Stimulated activated CD4-positive, alpha-beta T cell treated with anti-CD3 and anti-CD28 coated beads, TNF-alpha, amount 100 ng/mL, for 48 hours (primary cell): Measurements from ENCODE around the gene FHAD1.
"Not testable (repeated sequence)": the region's sequence is repeated elsewhere in the genome, so short reads cannot be mapped to it uniquely, and the experiment has no call there.

ENCODE experiments used
- DNase-seq, 3 donors: peaks; one replicate each; pipeline ENCODE4 v3.0.0-alpha.2; 2020; ENCODE audit warnings: low read depth in 3 of 3

Gene FHAD1

GRCh38 chr1:15368888-15369287, 121.9 kb downstream of the FHAD1 start:
- no peak for DNase-seq

GRCh38 chr1:15370268-15370667, 123.2 kb downstream of the FHAD1 start:
- no peak for DNase-seq

DNA sequence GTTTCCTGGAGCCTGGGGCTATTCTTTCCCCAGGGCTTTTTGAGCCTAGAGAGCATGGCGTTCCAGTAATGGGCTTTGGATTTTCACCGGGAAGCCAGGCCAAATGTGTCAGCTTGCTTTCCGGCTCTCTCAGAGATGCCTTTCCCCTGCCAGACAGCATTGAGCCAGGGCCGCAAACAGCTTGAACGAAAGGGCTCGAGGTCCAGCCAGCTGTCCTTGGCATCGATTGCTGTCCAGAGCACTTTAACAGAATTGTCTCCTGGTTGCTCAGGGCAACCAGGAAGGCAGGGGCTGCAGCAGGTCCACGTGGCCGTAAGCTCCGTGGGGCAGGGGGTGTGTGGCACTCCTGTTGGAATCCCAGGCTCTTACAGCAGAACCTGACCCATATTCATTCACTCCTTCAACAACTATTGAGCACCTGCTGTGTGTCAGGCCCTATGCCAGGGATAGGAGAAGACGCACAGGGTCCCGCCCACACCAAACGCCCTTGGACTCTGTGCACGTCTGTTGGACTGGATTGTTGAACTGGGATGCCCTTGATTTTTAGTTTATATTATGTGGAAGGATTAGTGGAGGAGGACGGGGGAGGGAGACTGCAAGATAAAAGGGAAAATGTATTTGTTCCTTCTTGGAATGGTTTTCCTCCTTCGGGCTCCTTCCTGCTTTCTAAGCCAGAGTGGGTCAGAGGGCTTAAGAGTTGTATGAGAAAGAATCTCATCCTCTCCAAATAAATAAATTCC, 123.9 kb downstream of the FHAD1 start:
- no peak for DNase-seq

- DNase-seq = no peak
These were observed 124.9 kb downstream of the FHAD1 start for GRCh38 chr1:15371610-15372545.

GRCh38 chr1:15378729-15379128, 131.7 kb downstream of the FHAD1 start:
- DNase-seq = no peak

DNA sequence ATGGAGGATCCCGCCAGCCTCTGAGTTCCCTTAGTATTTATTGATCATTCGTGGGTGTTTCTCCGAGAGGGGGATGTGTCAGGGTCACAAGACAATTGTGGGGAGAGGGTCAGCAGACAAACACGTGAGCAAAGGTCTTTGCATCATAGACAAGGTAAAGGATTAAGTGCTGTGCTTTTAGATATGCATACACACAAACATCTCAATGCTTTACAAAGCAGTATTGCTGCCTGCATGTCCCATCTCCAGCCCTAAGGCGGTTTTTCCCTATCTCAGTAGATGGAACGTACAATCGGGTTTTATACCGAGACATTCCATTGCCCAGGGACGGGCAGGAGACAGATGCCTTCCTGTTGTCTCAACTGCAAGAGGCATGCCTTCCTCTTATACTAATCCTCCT, 132.1 kb downstream of the FHAD1 start:
- DNase-seq = not testable (repeated sequence)

- no peak for DNase-seq
These were observed 133.8 kb downstream of the FHAD1 start for GRCh38 chr1:15380601-15381508.

DNA sequence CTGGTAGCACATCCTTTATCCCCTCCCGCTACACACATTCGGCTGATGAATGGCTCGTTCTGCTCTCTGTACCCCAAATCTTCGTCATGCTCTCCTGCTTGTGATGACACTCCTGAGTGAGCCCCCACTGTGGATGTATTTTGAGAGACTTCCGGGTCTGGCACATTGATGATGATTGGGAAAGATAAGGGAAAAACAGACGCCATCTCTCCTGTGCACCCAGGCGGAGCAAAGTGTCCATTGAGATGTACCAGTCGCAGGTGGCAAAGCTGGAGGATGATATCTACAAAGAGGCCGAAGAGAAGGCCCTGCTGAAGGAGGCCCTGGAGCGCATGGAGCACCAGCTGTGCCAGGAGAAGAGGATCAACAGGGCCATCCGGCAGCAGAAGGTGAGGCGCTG, 134.8 kb downstream of the FHAD1 start:
- DNase-seq = no peak

DNA sequence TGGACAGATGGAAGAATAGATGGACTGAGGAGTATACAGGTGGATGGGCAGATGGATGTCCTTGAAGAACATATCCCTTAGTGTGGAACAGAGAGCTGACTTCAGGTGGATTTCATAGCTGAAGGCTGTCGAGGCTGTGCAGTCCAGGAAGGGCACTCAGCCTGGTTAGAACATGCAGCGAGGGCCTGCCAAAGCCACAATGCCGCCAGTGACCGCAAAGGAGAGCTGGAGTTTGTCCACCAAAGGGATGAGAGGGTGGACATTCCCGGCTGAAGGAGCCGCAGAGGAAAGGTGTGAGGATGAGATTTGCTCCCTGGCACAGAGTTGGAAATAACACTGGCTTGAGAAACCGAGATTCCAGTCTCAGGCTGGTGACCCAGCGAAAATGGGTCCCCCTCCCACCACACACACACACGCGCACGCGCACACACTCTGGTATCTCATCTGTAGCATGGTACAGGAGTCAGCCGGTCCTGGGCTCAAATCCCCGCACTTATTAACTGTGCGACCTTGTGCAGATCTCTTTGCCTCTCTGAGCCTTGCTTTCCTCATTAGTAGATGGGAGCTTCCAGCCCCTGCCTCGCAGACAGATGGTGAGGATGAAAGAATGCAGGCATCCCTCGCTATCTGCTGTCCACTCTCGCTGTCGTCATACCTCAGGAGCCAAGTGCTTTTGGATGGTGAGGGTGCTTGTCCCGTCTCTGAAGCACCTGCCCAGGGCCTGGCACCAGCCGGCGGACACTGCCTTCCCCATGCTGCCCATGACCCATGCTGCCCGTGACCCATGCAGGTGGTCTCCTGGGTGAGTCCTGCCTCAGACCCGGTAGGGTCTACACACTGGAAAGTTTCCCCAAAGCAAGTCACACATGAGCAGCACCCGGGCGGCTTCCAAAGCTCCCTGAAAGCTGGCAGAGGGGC, 135.8 kb downstream of the FHAD1 start:
- DNase-seq = no peak

- DNase-seq = no peak
These were observed 136.8 kb downstream of the FHAD1 start for GRCh38 chr1:15383810-15384209.

GRCh38 chr1:15384301-15384901, 137.4 kb downstream of the FHAD1 start:
- DNase-seq = no peak

DNA sequence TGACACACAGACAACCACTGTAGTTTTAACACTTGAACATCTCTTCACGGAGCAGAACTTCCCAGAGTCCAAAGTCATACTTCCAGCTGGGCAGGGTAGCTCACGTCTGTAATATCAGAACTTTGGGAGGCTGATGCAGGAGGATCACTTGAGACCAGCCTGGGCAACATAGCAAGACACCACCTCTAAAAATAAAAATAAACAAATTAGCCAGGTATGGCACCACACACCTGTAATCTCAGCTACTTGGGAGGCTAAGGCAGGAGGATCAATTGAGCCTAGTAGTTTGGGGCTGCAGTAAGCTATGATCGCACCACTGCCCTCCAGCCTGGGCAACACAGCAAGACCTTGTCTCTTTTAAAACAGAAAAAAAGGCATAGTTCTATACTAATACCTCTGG, 138.4 kb downstream of the FHAD1 start:
- DNase-seq = no peak

DNA sequence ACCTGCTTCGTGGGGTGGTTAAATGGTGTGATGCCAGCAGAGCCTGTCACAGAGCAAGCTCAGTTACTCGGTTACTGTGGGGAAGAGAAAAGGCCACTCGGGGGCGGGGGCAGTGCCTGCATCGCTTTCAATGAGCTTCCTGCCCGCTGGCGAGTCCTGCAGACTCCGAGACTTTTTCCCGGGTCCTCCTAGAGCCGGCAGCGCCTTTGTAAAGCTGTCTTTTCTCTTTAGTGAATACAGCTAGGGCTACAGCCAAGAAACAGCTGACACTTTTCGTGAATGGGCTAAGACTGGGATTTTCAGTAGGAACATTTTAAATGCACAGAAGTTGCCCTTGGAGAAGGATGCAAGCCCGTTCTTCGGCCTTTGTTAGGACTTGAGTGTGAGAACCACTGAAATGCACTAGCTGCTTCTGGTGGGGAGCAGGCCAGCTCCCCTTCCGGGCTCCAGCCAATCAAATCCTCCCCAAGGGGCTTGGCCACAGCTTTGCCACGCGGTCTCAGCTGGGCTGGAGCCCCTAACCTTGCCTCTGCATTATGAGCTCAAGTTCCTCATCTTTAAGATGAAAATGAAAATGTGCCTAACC, 139.2 kb downstream of the FHAD1 start:
- no peak for DNase-seq

- no peak for DNase-seq
These were observed 141.3 kb downstream of the FHAD1 start for GRCh38 chr1:15388201-15388880.

DNA sequence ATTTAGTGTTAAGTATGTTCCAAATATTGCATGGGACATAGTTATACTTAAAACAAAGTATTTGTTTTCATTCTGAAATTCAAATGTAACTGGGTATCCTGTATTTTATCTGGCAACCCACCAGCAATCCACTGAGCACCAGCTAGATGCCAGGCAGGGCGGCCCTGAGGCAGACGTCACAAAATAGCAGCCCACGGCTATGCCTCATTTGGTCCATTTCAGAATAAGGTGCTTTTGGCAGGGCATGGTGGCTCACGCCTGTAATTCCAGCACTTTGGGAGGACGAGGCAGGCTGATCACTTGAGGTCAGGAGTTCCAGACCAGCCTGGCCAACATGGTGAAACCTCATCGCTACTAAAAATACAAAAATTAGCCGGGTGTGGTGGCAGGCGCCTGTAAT, 142.8 kb downstream of the FHAD1 start:
- DNase-seq = not testable (repeated sequence)

DNA sequence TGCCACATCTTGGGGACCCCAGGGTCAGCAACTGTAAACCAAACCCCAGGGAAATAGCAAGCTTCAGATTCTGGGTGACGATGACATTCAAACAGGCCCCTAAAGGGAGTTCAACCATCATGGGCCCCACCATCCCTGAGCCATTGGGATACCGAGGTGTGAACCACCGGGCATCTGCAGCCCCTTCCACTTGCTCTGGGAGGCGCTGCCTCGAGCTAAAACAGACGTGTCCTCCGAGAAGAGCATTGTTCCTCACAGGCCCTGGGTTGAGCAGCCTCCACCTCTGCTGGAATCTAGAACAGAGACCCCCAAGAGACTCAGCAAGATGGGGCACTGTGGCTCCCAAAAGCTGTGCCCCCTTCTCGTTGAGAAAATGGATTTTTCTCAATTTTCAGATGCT, 143.6 kb downstream of the FHAD1 start:
- DNase-seq = no peak

DNA sequence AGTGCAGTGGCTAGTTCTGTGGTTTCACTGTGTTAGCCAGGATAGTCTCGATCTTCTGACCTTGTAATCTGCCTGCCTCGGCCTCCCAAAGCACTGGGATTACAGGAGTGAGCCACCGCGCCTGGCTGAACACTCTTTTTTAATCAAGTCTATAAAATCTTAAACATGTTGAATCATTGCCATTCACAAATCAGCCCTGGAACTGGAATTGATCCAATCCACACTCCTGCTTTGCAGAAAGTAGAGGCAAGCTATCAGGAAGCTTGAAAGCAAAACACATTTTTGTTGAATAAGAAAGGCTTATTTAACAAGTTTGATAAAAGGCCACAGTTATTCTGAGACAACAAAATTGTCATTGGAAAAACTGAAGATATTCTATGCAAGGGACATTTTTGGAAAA, 144.3 kb downstream of the FHAD1 start:
- no peak for DNase-seq

DNA sequence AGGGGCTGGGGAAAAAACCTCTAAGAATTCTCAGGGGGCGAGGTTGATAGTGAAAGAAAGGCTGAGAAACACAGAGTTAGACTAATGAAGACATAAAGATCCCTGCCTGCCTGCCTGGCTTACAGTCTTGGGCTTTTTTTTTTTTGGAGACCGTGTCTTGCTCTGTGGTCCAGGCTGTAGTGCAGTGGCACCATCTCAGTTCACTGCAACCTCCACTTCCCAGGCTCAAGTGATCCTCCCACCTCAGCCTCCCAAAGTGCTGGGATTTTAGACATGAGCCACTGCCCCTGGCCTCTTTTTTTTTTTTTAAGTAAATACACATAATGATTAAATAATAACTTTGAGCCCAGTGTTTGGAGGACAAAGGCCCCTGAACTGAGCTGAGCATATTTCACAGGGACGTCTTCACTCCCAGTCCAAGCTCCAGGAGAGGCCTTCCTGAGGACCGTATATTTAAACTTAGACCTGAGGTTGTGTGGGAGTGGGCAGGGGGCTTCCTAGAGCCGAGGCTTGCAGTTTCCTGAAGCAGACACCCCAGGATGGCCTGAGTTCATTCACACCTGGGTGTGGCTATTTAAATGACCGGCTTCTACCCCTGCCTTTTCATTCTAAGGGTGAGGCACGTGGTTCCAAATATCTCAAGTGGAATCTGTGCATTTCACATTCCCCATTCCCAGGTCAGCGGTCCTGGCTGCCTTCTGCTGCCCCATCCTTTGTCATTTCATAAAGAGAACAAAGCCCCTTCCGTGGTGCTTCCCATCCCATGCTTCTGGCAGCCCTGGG, 146.6 kb downstream of the FHAD1 start:
- DNase-seq = no peak

- no peak for DNase-seq
These were observed 147.3 kb downstream of the FHAD1 start for GRCh38 chr1:15394258-15394690.
